HG03342 (cell line): ENCODE data around the gene MYL7.

Source experiments
- ATAC-seq: cut with Tn5 transposase; IDR thresholded peaks from one replicate; pipeline ENCODE4 v1.9.1; 2021; ENCODE audit warnings: mild to moderate bottlenecking, moderate library complexity; ENCODE audit not compliant: unreplicated experiment

MYL7 gene

GRCh38 chr7:44101966-44102845 is 38.9 kb downstream of the MYL7 start:
- no peak for ATAC-seq

- no peak for ATAC-seq
These were observed 39.7 kb downstream of the MYL7 start for GRCh38 chr7:44101303-44101965.

- ATAC-seq, result no peak
These were observed 40.5 kb downstream of the MYL7 start for GRCh38 chr7:44100458-44101302.

- no peak for ATAC-seq
These were observed 41.5 kb downstream of the MYL7 start for GRCh38 chr7:44099669-44100068.

- ATAC-seq, result no peak
These were observed 42.8 kb downstream of the MYL7 start for GRCh38 chr7:44098092-44099068.

- peak; percentile 74 for ATAC-seq
These were observed 43.8 kb downstream of the MYL7 start for GRCh38 chr7:44097064-44097932.

- ATAC-seq, result no peak
These were observed 44.7 kb downstream of the MYL7 start for GRCh38 chr7:44096326-44096881.

- no peak for ATAC-seq
These were observed 45.4 kb downstream of the MYL7 start for GRCh38 chr7:44095781-44096180.

GRCh38 chr7:44094883-44095592 is 46.1 kb downstream of the MYL7 start:
- ATAC-seq, result no peak

- ATAC-seq, result no peak
These were observed 46.8 kb downstream of the MYL7 start for GRCh38 chr7:44094365-44094764.

- ATAC-seq, result no peak
These were observed 48.0 kb downstream of the MYL7 start for GRCh38 chr7:44093102-44093641.
